Measurements from ENCODE around the gene NRP1. TPM values are rescaled to one million over a fixed set of nuclear protein-coding genes. Genes with fewer than 3 reads are reported as not detected.

The NRP1 gene
- total and polyA plus RNA-seq, 2 of the 8 experiments (the other 6 are each of a cell fraction or from before 2014, with no cell fraction given) = 1.2 to 2.1 TPM

DNA sequence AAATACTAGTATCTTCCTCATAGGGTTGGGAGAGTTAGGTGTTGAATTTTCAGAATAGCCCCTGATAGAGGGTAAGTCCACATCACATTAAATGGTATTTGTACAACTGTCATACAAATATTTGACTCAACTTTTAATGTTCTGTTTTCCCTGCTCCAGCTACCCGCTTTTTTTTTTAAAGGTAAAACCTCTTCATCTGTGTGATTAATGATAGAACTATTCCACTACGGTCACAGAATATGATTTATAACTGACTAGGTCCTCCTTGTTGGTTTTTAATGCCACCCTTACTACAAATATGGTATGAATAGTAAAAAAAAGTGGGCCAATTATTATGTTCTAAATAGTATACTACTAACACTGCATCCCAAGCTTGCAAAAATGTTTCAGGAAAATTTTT, 15.6 kb upstream of the NRP1 start:
- Histone ChIP-seq H4K20me1 (replicated peaks in 1 of 2; ENCODE audit: control insufficient read depth in 1 of 2, insufficient read depth in 2 of 2, low read length in 2 of 2) (no peaks in the 10 kb centered on the region), H3K4ac (replicated peaks; ENCODE audit: insufficient read length, low read depth, low read length) (no peak overlapping the region), H3K18ac (ENCODE audit: extremely low read depth, low read length) (no peak overlapping the region), H3K9me3 (ENCODE audit: insufficient read depth in 2 of 2, low read depth in 1 of 2, low read length in 1 of 2) (no peaks in the 10 kb centered on the region), H2AK5ac (ENCODE audit: low read depth, low read length) (no peak overlapping the region), H3K9ac (replicated peaks in 1 of 4; ENCODE audit: extremely low read depth in 1 of 4, low read depth in 3 of 4, low read length in 3 of 4) (no peak overlapping the region), H2BK5ac (ENCODE audit: low read depth, low read length) (no peak overlapping the region), H3K27ac (ENCODE audit: low read depth, low read length) (no peak overlapping the region), H4K5ac (ENCODE audit: insufficient read length, low read depth, low read length) (no peak overlapping the region), H4K8ac (ENCODE audit: extremely low read depth, insufficient read depth, low read length) (no peak overlapping the region), H3K79me2 (ENCODE audit: control insufficient read depth in 1 of 2, insufficient read depth in 2 of 2, low read length in 2 of 2) (no peaks in the 10 kb centered on the region), H3K4me1 (replicated peaks in 1 of 4; ENCODE audit: control insufficient read depth in 3 of 4, insufficient read depth in 4 of 4, low read length in 3 of 4) (no peaks in the 10 kb centered on the region), H3K36me3 (ENCODE audit: control insufficient read depth in 2 of 4, insufficient read depth in 4 of 4, low read length in 3 of 4) (no peaks in the 10 kb centered on the region), H2BK12ac (ENCODE audit: low read depth, low read length) (no peak overlapping the region), H3K79me1 (ENCODE audit: low read depth, low read length) (no peaks in the 10 kb centered on the region), H3K4me2 (ENCODE audit: insufficient read depth in 1 of 2, low read depth in 2 of 2, low read length in 2 of 2) (no peak overlapping the region), H3K4me3 (ENCODE audit: extremely low read depth in 1 of 4, insufficient read depth in 2 of 4, low read depth in 3 of 4, low read length in 4 of 4) (no peak overlapping the region), H3K14ac (ENCODE audit: insufficient read length) (no peak overlapping the region), H3K23ac (ENCODE audit: insufficient read length) (no peak overlapping the region), H2AFZ (ENCODE audit: low read length) (no peak overlapping the region), H2BK120ac (replicated peaks; ENCODE audit: low read depth, low read length) (no peak overlapping the region), H3K23me2 (ENCODE audit: low read depth, low read length) (no peaks in the 10 kb centered on the region), H4K91ac (replicated peaks; ENCODE audit: insufficient read length, low read length) (no peak overlapping the region), H3K56ac (replicated peaks; ENCODE audit: insufficient read length, low read depth, low read length) (no peak overlapping the region), H2BK20ac (ENCODE audit: low read length) (no peak overlapping the region), H3K27me3 (replicated peaks in 1 of 4; ENCODE audit: control insufficient read depth in 3 of 4, extremely low read depth in 1 of 4, insufficient read depth in 3 of 4, low read length in 3 of 4) (no peaks in the 10 kb centered on the region), H2BK15ac (ENCODE audit: low read length) (no peak overlapping the region)
- no peak for FAIRE-seq
- WGBS, 2 experiments (ENCODE audit: extremely low coverage in 1 of 2, insufficient coverage in 1 of 2, insufficient read length in 1 of 2, insufficient replicate concordance in 2 of 2, low coverage in 1 of 2, low lambda C conversion rate in 2 of 2, missing lambda C conversion rate in 1 of 2) = 80% methylated on average over 2 of the region's 2 CpGs; no CpG with 5 or more reads in 1 of the 2 experiments
- POLR2A ChIA-PET (ENCODE audit: partially characterized antibody) = no interaction called here
- TF ChIP-seq YY1 (IDR thresholded peaks at IDR 0.05; ENCODE audit: low read depth, low read length) (no peak), SP1 (IDR thresholded peaks at IDR 0.05; ENCODE audit: low read depth, low read length) (no peak)
- DNase-seq (ENCODE audit: low read depth in 1 of 2, low spot score in 2 of 2) = no peak
- CTCF ChIA-PET (ENCODE audit: partially characterized antibody) = interaction anchor here (1.4 kb wide), 1 partner anchor 10 kb away, joined by 3 read pairs; no protein-coding TSS in a partner anchor
